GM19099 (cell line): Measurements from ENCODE around the gene C18orf32.

Experiments
- POLR2A ChIP-seq: IDR thresholded peaks from 3 replicates; pipeline ENCODE4 v1.6.1; 2011; ENCODE audit warnings: low read depth; ENCODE audit not compliant: insufficient read length; ENCODE audit errors: extremely low read depth

Gene C18orf32

GRCh38 chr18:49486953-49487710 lies at the start of gene C18orf32:
C18orf32 (minus strand) TSS chr18:49487234; CDS start chr18:49483748, 3,486 bp downstream.
- peak; percentile 97 for TF ChIP-seq POLR2A

GRCh38 chr18:49534846-49535601 lies 48.0 kb upstream of the C18orf32 start:
- no peak for TF ChIP-seq POLR2A

- no peak for TF ChIP-seq POLR2A
These were observed 44.7 kb upstream of the C18orf32 start for GRCh38 chr18:49531678-49532153.

- TF ChIP-seq POLR2A = no peak
These were observed 42.6 kb upstream of the C18orf32 start for GRCh38 chr18:49529596-49529995.

GRCh38 chr18:49527631-49528327 lies 40.7 kb upstream of the C18orf32 start:
- no peak for TF ChIP-seq POLR2A

GRCh38 chr18:49525981-49526380 lies 38.9 kb upstream of the C18orf32 start:
- no peak for TF ChIP-seq POLR2A

- no peak for TF ChIP-seq POLR2A
These were observed 37.9 kb upstream of the C18orf32 start for GRCh38 chr18:49524951-49525350.

- no peak for TF ChIP-seq POLR2A
These were observed 37.3 kb upstream of the C18orf32 start for GRCh38 chr18:49524349-49524748.

- TF ChIP-seq POLR2A = no peak
These were observed 34.3 kb upstream of the C18orf32 start for GRCh38 chr18:49521216-49521835.

- TF ChIP-seq POLR2A = no peak
These were observed 33.7 kb upstream of the C18orf32 start for GRCh38 chr18:49520661-49521145.

GRCh38 chr18:49519101-49519971 lies 32.3 kb upstream of the C18orf32 start:
- TF ChIP-seq POLR2A = no peak

- no peak for TF ChIP-seq POLR2A
These were observed 30.4 kb upstream of the C18orf32 start for GRCh38 chr18:49517483-49517882.

- TF ChIP-seq POLR2A = no peak
These were observed 28.5 kb upstream of the C18orf32 start for GRCh38 chr18:49515516-49515915.

- TF ChIP-seq POLR2A = no peak
These were observed 27.5 kb upstream of the C18orf32 start for GRCh38 chr18:49514577-49514976.
